ENCODE results near the gene DHDH. TPM values are rescaled to one million over a fixed set of nuclear protein-coding genes. Genes with fewer than 3 reads are reported as not detected.
"Not testable (repeated sequence)": the region's sequence is repeated elsewhere in the genome, so short reads cannot be mapped to it uniquely, and the experiment has no call there.

DHDH gene
- total and polyA plus RNA-seq, 12 donors = 0.17 to 0.51 TPM; not detected in 10

- TF ChIP-seq CTCF (IDR thresholded peaks at IDR 0.05) = no peak
- ATAC-seq (peak in 1 of 8 donors; percentile 10), DNase-seq (no peak)
These were observed 10.7 kb upstream of the DHDH start for GRCh38 chr19:48922548-48923490.

GRCh38 chr19:48925240-48925843, 8.2 kb upstream of the DHDH start:
- H3K36me3 ChIP-seq = peaks cover 0 to 35% (median 16%) of the 10 kb centered on the region in 9 donors
- H3K9me3 ChIP-seq = no peaks in the 10 kb centered on the region
- DNase-seq = no peak
- no peak for TF ChIP-seq CTCF (IDR thresholded peaks at IDR 0.05)
- H3K27ac ChIP-seq = no peak overlapping the region
- intact Hi-C loops (cut with DNase I) = no loop called here
- no peak overlapping the region for H3K4me3 ChIP-seq
- ATAC-seq = no peak
- 88 to 91% methylated on average over 11 of the region's 11 CpGs for WGBS, 2 donors
- peaks cover 0 to 13% (median 5%) of the 10 kb centered on the region in 9 donors for H3K4me1 ChIP-seq
- H3K27me3 ChIP-seq = no peaks in the 10 kb centered on the region

More at GRCh38 chr19:48922548-48923490, 10.7 kb upstream of the DHDH start:
- 86% methylated on average over 18 of the region's 18 CpGs for WGBS, 2 donors
- Histone ChIP-seq H3K27ac (no peak overlapping the region), H3K36me3 (peaks cover 0 to 60% (median 25%) of the 10 kb centered on the region in 9 donors), H3K9me3 (no peaks in the 10 kb centered on the region), H3K27me3 (no peaks in the 10 kb centered on the region), H3K4me1 (peaks cover 0 to 13% (median 5%) of the 10 kb centered on the region in 9 donors), H3K4me3 (no peak overlapping the region)
- intact Hi-C loops (cut with DNase I) = no loop called here

GRCh38 chr19:48925890-48926289, 7.6 kb upstream of the DHDH start:
- Histone ChIP-seq H3K36me3 (peaks cover 0 to 29% (median 16%) of the 10 kb centered on the region in 9 donors), H3K4me1 (peaks cover 0 to 13% (median 5%) of the 10 kb centered on the region in 9 donors), H3K27ac (peak overlapping the region in 1 of 10 donors; percentile 64)
- DNase-seq; H3K9me3 ChIP-seq; H3K27me3 ChIP-seq; H3K4me3 ChIP-seq; ATAC-seq; intact Hi-C loops (cut with DNase I): not testable (repeated sequence)
- 80 to 94% methylated on average over 8 of the region's 8 CpGs for WGBS, 2 donors

- no peak for TF ChIP-seq CTCF (IDR thresholded peaks at IDR 0.05)
- Histone ChIP-seq H3K9me3 (no peaks in the 10 kb centered on the region), H3K36me3 (peaks cover 0 to 19% (median 6%) of the 10 kb centered on the region in 9 donors), H3K27ac (peak overlapping the region in 1 of 10 donors; percentile 64), H3K4me1 (peaks cover 0 to 13% (median 5%) of the 10 kb centered on the region in 9 donors), H3K27me3 (no peaks in the 10 kb centered on the region), H3K4me3 (no peak overlapping the region)
- ATAC-seq = peak in 6 of 8 donors; percentile 27 to 77 (median 58)
- peak in 1 of 2 donors; percentile 48 for DNase-seq
- intact Hi-C loops (cut with DNase I) = no loop called here
- 11 to 16% methylated on average over 10 of the region's 10 CpGs for WGBS, 2 donors
These were observed 6.6 kb upstream of the DHDH start for GRCh38 chr19:48926909-48927308.

GRCh38 chr19:48927692-48928091, 5.8 kb upstream of the DHDH start:
- H3K4me3 ChIP-seq; H3K27me3 ChIP-seq; intact Hi-C loops (cut with DNase I); DNase-seq; ATAC-seq; H3K9me3 ChIP-seq: not testable (repeated sequence)
- Histone ChIP-seq H3K36me3 (peaks cover 0 to 13% (median 0%) of the 10 kb centered on the region in 9 donors), H3K4me1 (peaks cover 0 to 13% (median 5%) of the 10 kb centered on the region in 9 donors), H3K27ac (peak overlapping the region in 1 of 10 donors; percentile 64)
- WGBS, 2 donors = 88 to 93% methylated on average over 17 of the region's 17 CpGs

Data from heart right ventricle (tissue), 16 donors.